ENCODE results near the gene EIF6. TPM values are rescaled to one million over a fixed set of nuclear protein-coding genes. Genes with fewer than 3 reads are reported as not detected.

The EIF6 gene
- total RNA-seq, 1 donor from 2014 or later = 271 TPM

GRCh38 chr20:35311409-35311808 is 26.8 kb upstream of the EIF6 start:
- peak overlapping the region; percentile 73 for H3K27ac Mint-ChIP-seq (ENCODE audit: unreplicated experiment)
- Histone ChIP-seq H4K20me1 (ENCODE audit: insufficient read depth, low read length) (no peaks in the 10 kb centered on the region), H3K36me3 (ENCODE audit: insufficient read depth, low read length) (no peaks in the 10 kb centered on the region), H3K27ac (ENCODE audit: low read depth, low read length) (peak overlapping the region; percentile 92), H3K79me2 (ENCODE audit: insufficient read depth, low read length) (peaks cover 8% of the 10 kb centered on the region), H3K9ac (ENCODE audit: low read length) (peak overlapping the region; percentile 73), H3K4me2 (ENCODE audit: low read length) (peak overlapping the region; percentile 42), H3K4me1 (ENCODE audit: insufficient read depth, low read length) (peaks cover 73% of the 10 kb centered on the region), H3K27me3 (ENCODE audit: insufficient read depth, low read length) (no peaks in the 10 kb centered on the region), H3K9me3 (ENCODE audit: insufficient read depth, low read depth, low read length) (no peaks in the 10 kb centered on the region), H2AFZ (ENCODE audit: low read depth, low read length) (no peak overlapping the region), H3K4me3 (ENCODE audit: insufficient read depth, low read depth, low read length) (no peak overlapping the region)
- H3K4me1 Mint-ChIP-seq (ENCODE audit: low read depth, unreplicated experiment) = peaks cover 66% of the 10 kb centered on the region
- H3K9me3 Mint-ChIP-seq (ENCODE audit: unreplicated experiment) = peaks cover 3% of the 10 kb centered on the region
- DNase-seq (ENCODE audit: low read depth) (peak; percentile 64), FAIRE-seq (no peak)
- no peak overlapping the region for H3K4me3 Mint-ChIP-seq (ENCODE audit: unreplicated experiment)
- TF ChIP-seq EZH2 (IDR thresholded peaks at IDR 0.05; ENCODE audit: insufficient read depth, low read length) = no peak
- no peak for TF ChIP-seq CTCF (IDR thresholded peaks at IDR 0.05; ENCODE audit: insufficient read depth, low read depth, low read length)
- H3K36me3 Mint-ChIP-seq (ENCODE audit: low read depth, unreplicated experiment) = peaks cover 11% of the 10 kb centered on the region
- no peaks in the 10 kb centered on the region for H3K27me3 Mint-ChIP-seq (ENCODE audit: low read depth, unreplicated experiment)

DNA sequence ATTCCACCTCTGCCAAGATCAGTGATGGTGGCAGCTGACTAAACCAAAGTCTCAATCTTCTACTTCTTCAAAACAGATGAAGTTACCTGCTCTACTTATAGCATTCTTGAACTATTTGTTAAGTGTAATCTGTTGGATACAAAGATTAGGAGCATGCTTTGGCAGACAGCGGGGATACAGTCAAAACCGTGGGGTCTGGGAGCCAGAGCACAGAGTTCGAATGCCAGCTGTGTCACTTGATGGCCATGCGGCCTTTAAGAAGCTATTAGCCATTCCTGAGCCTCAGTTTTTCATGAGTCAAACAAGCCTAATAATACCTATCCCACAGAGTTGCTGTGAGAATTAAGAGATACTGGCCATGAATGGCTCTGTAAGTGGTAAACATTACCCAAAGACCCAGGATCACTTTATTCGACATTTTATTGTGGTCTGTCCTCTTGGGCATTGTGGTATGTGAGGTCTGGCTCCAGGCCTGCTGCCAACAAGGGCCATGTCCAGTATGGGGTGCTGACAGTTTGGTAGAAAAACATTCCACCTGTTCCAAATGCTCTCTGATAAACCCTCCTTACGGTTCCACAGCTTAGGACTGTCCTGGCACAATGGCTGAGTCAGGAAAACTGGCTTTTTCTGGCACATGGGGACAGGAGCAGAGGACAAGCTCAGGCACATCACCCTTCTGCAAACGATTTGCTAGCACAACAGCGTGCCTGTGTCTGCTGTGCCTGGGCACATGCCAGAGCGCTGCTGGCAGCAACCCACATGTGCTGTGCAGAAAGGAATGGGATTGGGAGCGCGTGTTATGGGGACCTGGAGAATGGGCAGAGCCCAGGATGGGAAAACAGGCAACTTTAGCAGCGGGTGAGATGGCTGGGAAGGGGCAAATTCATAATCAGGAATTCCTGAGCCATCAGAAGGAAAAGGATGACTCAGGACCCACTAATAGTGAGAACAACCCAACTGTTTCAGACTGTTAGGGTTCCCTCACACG is 23.4 kb upstream of the EIF6 start:
- Mint-ChIP-seq H3K27ac (ENCODE audit: unreplicated experiment) (peak overlapping the region; percentile 100), H3K36me3 (ENCODE audit: low read depth, unreplicated experiment) (peaks cover 11% of the 10 kb centered on the region), H3K4me3 (ENCODE audit: unreplicated experiment) (no peak overlapping the region), H3K9me3 (ENCODE audit: unreplicated experiment) (peaks cover 3% of the 10 kb centered on the region), H3K4me1 (ENCODE audit: low read depth, unreplicated experiment) (peaks cover 75% of the 10 kb centered on the region), H3K27me3 (ENCODE audit: low read depth, unreplicated experiment) (no peaks in the 10 kb centered on the region)
- H3K9me3 ChIP-seq (ENCODE audit: insufficient read depth, low read depth, low read length) = no peaks in the 10 kb centered on the region
- H3K4me1 ChIP-seq (ENCODE audit: insufficient read depth, low read length) = peaks cover 85% of the 10 kb centered on the region
- no peak overlapping the region for H3K4me3 ChIP-seq (ENCODE audit: insufficient read depth, low read depth, low read length)
- FAIRE-seq (peak; percentile 5), DNase-seq (ENCODE audit: low read depth) (peak; percentile 79)
- TF ChIP-seq CTCF (IDR thresholded peaks at IDR 0.05; ENCODE audit: insufficient read depth, low read depth, low read length) (no peak), EZH2 (IDR thresholded peaks at IDR 0.05; ENCODE audit: insufficient read depth, low read length) (no peak)
- no peaks in the 10 kb centered on the region for H3K27me3 ChIP-seq (ENCODE audit: insufficient read depth, low read length)
- peak overlapping the region; percentile 100 for H3K27ac ChIP-seq (ENCODE audit: low read depth, low read length)
- H4K20me1 ChIP-seq (ENCODE audit: insufficient read depth, low read length) = no peaks in the 10 kb centered on the region
- H3K79me2 ChIP-seq (ENCODE audit: insufficient read depth, low read length) = peaks cover 8% of the 10 kb centered on the region
- no peak overlapping the region for H2AFZ ChIP-seq (ENCODE audit: low read depth, low read length)
- peak overlapping the region; percentile 46 for H3K4me2 ChIP-seq (ENCODE audit: low read length)
- peak overlapping the region; percentile 81 for H3K9ac ChIP-seq (ENCODE audit: low read length)
- no peaks in the 10 kb centered on the region for H3K36me3 ChIP-seq (ENCODE audit: insufficient read depth, low read length)
